ENCODE measurements around the gene LTBP2. TPM values are rescaled to one million over a fixed set of nuclear protein-coding genes. Genes with fewer than 3 reads are reported as not detected.

Gene LTBP2
- total and polyA plus RNA-seq, 2 experiments from 2014 or later: 73.5 to 456 TPM

- Histone ChIP-seq H3K27ac (no peak overlapping the region), H3K9me3 (ENCODE audit: low read depth) (no peaks in the 10 kb centered on the region), H3K36me3 (ENCODE audit: low read depth) (0 out of 2 replicates have a peak, but pooled peaks cover 3% of the 10 kb centered on the region), H3K27me3 (replicated peaks; ENCODE audit: insufficient read depth) (no peaks in the 10 kb centered on the region), H3K9ac (no peak overlapping the region), H4K20me1 (ENCODE audit: insufficient read depth) (no peaks in the 10 kb centered on the region), H3K79me2 (ENCODE audit: insufficient read depth) (no peaks in the 10 kb centered on the region), H3K4me2 (ENCODE audit: unreplicated experiment) (no peak overlapping the region), H3K4me3 (no peak overlapping the region), H3F3A (ENCODE audit: insufficient read depth) (peaks cover 29% of the 10 kb centered on the region), H2AFZ (no peak overlapping the region), H3K9me2 (ENCODE audit: insufficient read depth) (no peaks in the 10 kb centered on the region), H3K4me1 (ENCODE audit: insufficient read depth) (peaks cover 26% of the 10 kb centered on the region)
- in situ Hi-C loops (cut with MboI): loop anchor here (5.0 kb wide), 1 partner anchor 112 kb away; no protein-coding TSS in a partner anchor
- 100% methylated on average over 2 of the region's 2 CpGs for WGBS, 2 experiments (ENCODE audit: low coverage in 1 of 2, low lambda C conversion rate in 2 of 2, missing lambda C conversion rate in 2 of 2)
- DNase-seq: peak; percentile 56
- TF ChIP-seq EZH2 (IDR thresholded peaks at IDR 0.05; ENCODE audit: insufficient read depth, poor library complexity, severe bottlenecking): no peak
These were observed 132.9 kb downstream of the LTBP2 start for GRCh38 chr14:74478996-74479635.

GRCh38 chr14:74476607-74477006 lies 135.4 kb downstream of the LTBP2 start:
- Histone ChIP-seq H3K4me3 (no peak overlapping the region), H3K27ac (no peak overlapping the region), H3K79me2 (ENCODE audit: insufficient read depth) (no peaks in the 10 kb centered on the region), H3K4me2 (ENCODE audit: unreplicated experiment) (no peak overlapping the region), H2AFZ (no peak overlapping the region), H3F3A (ENCODE audit: insufficient read depth) (peaks cover 19% of the 10 kb centered on the region), H3K9me3 (ENCODE audit: low read depth) (no peaks in the 10 kb centered on the region), H3K9ac (no peak overlapping the region), H3K27me3 (replicated peaks; ENCODE audit: insufficient read depth) (no peaks in the 10 kb centered on the region), H4K20me1 (ENCODE audit: insufficient read depth) (no peaks in the 10 kb centered on the region), H3K4me1 (ENCODE audit: insufficient read depth) (peaks cover 15% of the 10 kb centered on the region), H3K9me2 (ENCODE audit: insufficient read depth) (no peaks in the 10 kb centered on the region), H3K36me3 (ENCODE audit: low read depth) (0 out of 2 replicates have a peak, but pooled peaks cover under 1% of the 10 kb centered on the region)
- no peak for TF ChIP-seq EZH2phosphoT487 (IDR thresholded peaks at IDR 0.05; ENCODE audit: insufficient read depth, low read depth)
- no peak for TF ChIP-seq EZH2 (IDR thresholded peaks at IDR 0.05; ENCODE audit: insufficient read depth, poor library complexity, severe bottlenecking)
- DNase-seq: no peak
- WGBS, 2 experiments (ENCODE audit: low coverage in 1 of 2, low lambda C conversion rate in 2 of 2, missing lambda C conversion rate in 2 of 2): 62% methylated on average over 3 of the region's 3 CpGs
- in situ Hi-C loops (cut with MboI): loop anchor here (5.0 kb wide), 1 partner anchor 109 kb away; no protein-coding TSS in a partner anchor

GRCh38 chr14:74476107-74476506 lies 135.9 kb downstream of the LTBP2 start:
- TF ChIP-seq EZH2 (IDR thresholded peaks at IDR 0.05; ENCODE audit: insufficient read depth, poor library complexity, severe bottlenecking): no peak
- no peak for TF ChIP-seq EZH2phosphoT487 (IDR thresholded peaks at IDR 0.05; ENCODE audit: insufficient read depth, low read depth)
- peak overlapping the region; percentile 77 for H2AFZ ChIP-seq
- no peaks in the 10 kb centered on the region for H3K36me3 ChIP-seq (ENCODE audit: low read depth)
- 31 to 40% methylated on average over 4 of the region's 4 CpGs for WGBS, 2 experiments (ENCODE audit: low coverage in 1 of 2, low lambda C conversion rate in 2 of 2, missing lambda C conversion rate in 2 of 2)
- no peak overlapping the region for H3K4me2 ChIP-seq (ENCODE audit: unreplicated experiment)
- peak overlapping the region; percentile 65; the same call in 1 of the 2 replicates for H3K9ac ChIP-seq
- H3K4me3 ChIP-seq: no peak overlapping the region
- no peaks in the 10 kb centered on the region for H3K79me2 ChIP-seq (ENCODE audit: insufficient read depth)
- peaks cover 15% of the 10 kb centered on the region for H3K4me1 ChIP-seq (ENCODE audit: insufficient read depth)
- H4K20me1 ChIP-seq (ENCODE audit: insufficient read depth): no peaks in the 10 kb centered on the region
- no peaks in the 10 kb centered on the region for H3K9me2 ChIP-seq (ENCODE audit: insufficient read depth)
- in situ Hi-C loops (cut with MboI): loop anchor here (5.0 kb wide), 1 partner anchor 109 kb away; no protein-coding TSS in a partner anchor
- no peak for DNase-seq
- H3F3A ChIP-seq (ENCODE audit: insufficient read depth): peaks cover 19% of the 10 kb centered on the region
- no peaks in the 10 kb centered on the region for H3K27me3 ChIP-seq (replicated peaks; ENCODE audit: insufficient read depth)
- peak overlapping the region; percentile 63 for H3K27ac ChIP-seq
- no peaks in the 10 kb centered on the region for H3K9me3 ChIP-seq (ENCODE audit: low read depth)

GRCh38 chr14:74475678-74476077 lies 136.4 kb downstream of the LTBP2 start:
- in situ Hi-C loops (cut with MboI): loop anchor here (5.0 kb wide), 1 partner anchor 108 kb away; no protein-coding TSS in a partner anchor
- no peaks in the 10 kb centered on the region for H3K9me3 ChIP-seq (ENCODE audit: low read depth)

More at GRCh38 chr14:74475678-74476077, 136.4 kb downstream of the LTBP2 start:
- Histone ChIP-seq H3F3A (ENCODE audit: insufficient read depth) (peaks cover 19% of the 10 kb centered on the region), H3K9ac (peak overlapping the region; percentile 65), H3K36me3 (ENCODE audit: low read depth) (no peaks in the 10 kb centered on the region), H3K79me2 (ENCODE audit: insufficient read depth) (no peaks in the 10 kb centered on the region), H3K4me1 (ENCODE audit: insufficient read depth) (peaks cover 15% of the 10 kb centered on the region), H3K9me2 (ENCODE audit: insufficient read depth) (no peaks in the 10 kb centered on the region), H3K4me2 (ENCODE audit: unreplicated experiment) (peak overlapping the region; percentile 4), H3K4me3 (no peak overlapping the region), H4K20me1 (ENCODE audit: insufficient read depth) (no peaks in the 10 kb centered on the region), H3K27me3 (replicated peaks; ENCODE audit: insufficient read depth) (no peaks in the 10 kb centered on the region), H2AFZ (peak overlapping the region; percentile 77), H3K27ac (peak overlapping the region; percentile 63)
- TF ChIP-seq EZH2 (IDR thresholded peaks at IDR 0.05; ENCODE audit: insufficient read depth, poor library complexity, severe bottlenecking): no peak
- no peak for TF ChIP-seq EZH2phosphoT487 (IDR thresholded peaks at IDR 0.05; ENCODE audit: insufficient read depth, low read depth)
- 0 to 1% methylated on average over 3 of the region's 3 CpGs for WGBS, 2 experiments (ENCODE audit: low coverage in 1 of 2, low lambda C conversion rate in 2 of 2, missing lambda C conversion rate in 2 of 2)
- peak; percentile 93 for DNase-seq
